GM12878 (cell line): ENCODE data around the gene LRP4. TPM values are rescaled to one million over a fixed set of nuclear protein-coding genes. Genes with fewer than 3 reads are reported as not detected.
A peak's percentile ranks its signal among the peaks of the same experiment; 100 is the strongest.

Experiments
- BMI1 ChIP-seq: fragments of 450-650 bp; IDR thresholded peaks from 2 replicates; pipeline ENCODE4 v1.6.1; 2016; ENCODE audit warnings: mild to moderate bottlenecking, moderate library complexity, borderline replicate concordance
- CHD1 ChIP-seq: IDR thresholded peaks from 2 replicates; pipeline ENCODE4 v1.6.1; 2012; ENCODE audit warnings: low read depth, low read length, improper control_type of control experiment
- EGR1 ChIP-seq, 2 experiments: IDR thresholded peaks; 1 replicate in 1 of 2; 2 replicates in 1 of 2; pipeline ENCODE4 v1.6.1; 2011 to 2012; ENCODE audit warnings: low read depth in 2 of 2, low read length in 2 of 2, borderline replicate concordance in 1 of 2, mild to moderate bottlenecking in 1 of 2, moderate library complexity in 1 of 2
- GABPA ChIP-seq: IDR thresholded peaks from 2 replicates; pipeline ENCODE4 v1.6.1; 2014; ENCODE audit warnings: antibody characterized with exemption, low read depth, mild to moderate bottlenecking, inconsistent platforms
- NFYA ChIP-seq: IDR thresholded peaks from 2 replicates; pipeline ENCODE4 v1.6.1; 2011; ENCODE audit warnings: low read depth, mild to moderate bottlenecking, low read length, improper control_type of control experiment, borderline replicate concordance
- NR2C2 ChIP-seq: IDR thresholded peaks from 2 replicates; pipeline ENCODE4 v1.6.1; 2011; ENCODE audit warnings: borderline replicate concordance, low read depth; ENCODE audit not compliant: control insufficient read depth, insufficient read length
- PKNOX1 ChIP-seq: fragments of 450-650 bp; IDR thresholded peaks from 2 replicates; pipeline ENCODE4 v1.6.1; 2016; ENCODE audit warnings: mild to moderate bottlenecking
- RB1 ChIP-seq: fragments of 450-650 bp; formaldehyde crosslinking; IDR thresholded peaks from 2 replicates; pipeline ENCODE4 v1.6.1; 2017; ENCODE audit warnings: mild to moderate bottlenecking, borderline replicate concordance
- RELB ChIP-seq: fragments of 450-650 bp; IDR thresholded peaks from 2 replicates; pipeline ENCODE4 v1.6.1; 2017; ENCODE audit warnings: low read depth, mild to moderate bottlenecking, moderate library complexity
- REST ChIP-seq: IDR thresholded peaks from 2 replicates; pipeline ENCODE4 v1.6.1; 2012; ENCODE audit warnings: mild to moderate bottlenecking, low read depth, low read length
- SIN3A ChIP-seq: IDR thresholded peaks from 2 replicates; pipeline ENCODE4 v1.6.1; 2012; ENCODE audit warnings: low read depth, low read length, improper control_type of control experiment
- SREBF2 ChIP-seq: IDR thresholded peaks from 2 replicates; pipeline ENCODE4 v1.6.1; 2012; ENCODE audit warnings: mild to moderate bottlenecking, low read length
- TAF1 ChIP-seq: IDR thresholded peaks from 2 replicates; pipeline ENCODE4 v1.6.1; 2011; ENCODE audit warnings: mild to moderate bottlenecking, low read depth, low read length, borderline replicate concordance
- TARDBP ChIP-seq: IDR thresholded peaks from 2 replicates; pipeline ENCODE4 v1.6.1; 2016; ENCODE audit warnings: borderline replicate concordance
- TCF12 ChIP-seq: IDR thresholded peaks from 2 replicates; pipeline ENCODE4 v1.6.1; 2011; ENCODE audit warnings: low read depth, mild to moderate bottlenecking, low read length
- YY1 ChIP-seq: IDR thresholded peaks from 2 replicates; pipeline ENCODE4 v1.6.1; 2011; ENCODE audit warnings: low read depth, mild to moderate bottlenecking, low read length
- ZBTB40 ChIP-seq: fragments of 450-650 bp; IDR thresholded peaks from 2 replicates; pipeline ENCODE4 v1.6.1; 2016; ENCODE audit warnings: mild to moderate bottlenecking, moderate library complexity, borderline replicate concordance
- ZNF274 ChIP-seq: IDR thresholded peaks from one replicate; pipeline ENCODE4 v1.8.0; 2011; ENCODE audit not compliant: insufficient read length, insufficient read depth
- polyA plus RNA-seq, 11 experiments: library from polyadenylated mRNA; depleted of rRNA in 4 of 11; unstranded in 6 of 11; stranded (reverse) in 5 of 11; fragments of >200 nt; fragmentation: Nextera tagmentation in 4 of 11; fragmentation: Illumina TruSeq in 1 of 11; extraction: Ambion mirVana in 4 of 11; extraction: Trizol in 1 of 11; gene quantifications; 1 replicate in 1 of 11; 2 replicates in 10 of 11; pipeline versions ENCODE4 v1.2.1 to v1.2.3, GENCODE V29; 2011 to 2016; ENCODE audit warnings: inconsistent platforms in 2 of 11, missing spikeins in 2 of 11, low read depth in 1 of 11
- total RNA-seq, 4 experiments: library from RNA; depleted of rRNA in 3 of 4; stranded (reverse); fragments of >200 nt in 3 of 4; fragmentation: Illumina TruSeq in 1 of 4; extraction: Trizol in 1 of 4; gene quantifications; 2 replicates each; pipeline versions ENCODE4 v1.2.1 to v1.2.3, GENCODE V29; 2013 to 2021

Gene LRP4
- total and polyA plus RNA-seq, 10 of the 15 experiments (the other 5 are each of a cell fraction or from before 2014, with no cell fraction given): under 0.01 to 0.06 (median 0.03) TPM; not detected in 6

GRCh38 chr11:46936138-46937110, 18.1 kb upstream of the LRP4 start, which contains the start of gene CSTPP1 (continued):
- TF ChIP-seq SREBF2 (no peak), PKNOX1 (peak; percentile 67), CHD1 (no peak), NR2C2 (no peak), TCF12 (0 out of 2 replicates have a peak, but pooled peaks have one; percentile 23), ZBTB40 (peak; percentile 98), BMI1 (peak; percentile 98), YY1 (peak; percentile 87), EGR1 (IDR thresholded peaks at IDR 0.05; ENCODE audit: borderline replicate concordance in 1 of 2, low read depth in 2 of 2, low read length in 2 of 2) (0 out of 3 replicates have a peak, but pooled peaks of 1 of the 2 experiments have one; percentile 27), NFYA (no peak), RELB (peak; percentile 60; the same call in 1 of the 2 replicates), TAF1 (peak; percentile 77; the same call in 1 of the 2 replicates), TARDBP (peak; percentile 85; the same call in 1 of the 2 replicates), SIN3A (peak; percentile 74), GABPA (peak; percentile 95), REST (no peak), ZNF274 (no peak), RB1 (peak; percentile 60; the same call in 1 of the 2 replicates)
